ENCODE results near the gene CD47.

- TF ChIP-seq JUN (CRISPR knock-in tag; IDR thresholded peaks at IDR 0.05) (no peak), CTCF (IDR thresholded peaks at IDR 0.05) (no peak), SMAD4 (CRISPR knock-in tag; IDR thresholded peaks at IDR 0.05) (no peak), ESRRA (CRISPR knock-in tag; IDR thresholded peaks at IDR 0.05; ENCODE audit: borderline replicate concordance) (no peak), ZNF425 (CRISPR knock-in tag; conservative IDR thresholded peaks at IDR 0.05) (no peak), E2F4 (CRISPR knock-in tag; IDR thresholded peaks at IDR 0.05; ENCODE audit: borderline replicate concordance, low read depth) (no peak), FOXP4 (CRISPR knock-in tag; IDR thresholded peaks at IDR 0.05) (no peak), MAX (CRISPR knock-in tag; IDR thresholded peaks at IDR 0.05) (no peak), E2F1 (CRISPR knock-in tag; IDR thresholded peaks at IDR 0.05) (no peak), USF2 (CRISPR knock-in tag; IDR thresholded peaks at IDR 0.05) (no peak)
Measured at GRCh38 chr3:108018552-108018951, 72.3 kb downstream of the CD47 start.
